ENCODE data around the gene SPAG7.

- TF ChIP-seq CTCF (IDR thresholded peaks at IDR 0.05; ENCODE audit: low read depth, low read length, missing input control), result no peak
- TF ChIP-seq FOXA1 (IDR thresholded peaks at IDR 0.05), result no peak
- no peak for TF ChIP-seq REST (IDR thresholded peaks at IDR 0.05)
- TF ChIP-seq RAD21 (IDR thresholded peaks at IDR 0.05), result no peak
- no peak for TF ChIP-seq TAF1 (conservative IDR thresholded peaks at IDR 0.05)
- no peak for TF ChIP-seq JUND (IDR thresholded peaks at IDR 0.05)
- no peak for TF ChIP-seq ZBTB33 (IDR thresholded peaks at IDR 0.05)
- no peak for TF ChIP-seq EGR1 (IDR thresholded peaks at IDR 0.05; ENCODE audit: low read depth in 2 of 2)
- peak; percentile 2 for TF ChIP-seq YY1 (IDR thresholded peaks at IDR 0.05)
- peak in 1 of 2 donors; percentile 7 for TF ChIP-seq GABPA (IDR thresholded peaks at IDR 0.05 in 1 of 2, conservative IDR thresholded peaks at IDR 0.05 in 1 of 2)
- no peak for TF ChIP-seq SP1 (IDR thresholded peaks at IDR 0.05)
- no peak for TF ChIP-seq NR2F2 (IDR thresholded peaks at IDR 0.05)
Observed at GRCh38 chr17:4950075-4950745, 17.4 kb downstream of the SPAG7 start.
